ENCODE results near the gene PLXNB3.
A peak's percentile ranks its signal among the peaks of the same experiment; 100 is the strongest.

Gene PLXNB3

DNA sequence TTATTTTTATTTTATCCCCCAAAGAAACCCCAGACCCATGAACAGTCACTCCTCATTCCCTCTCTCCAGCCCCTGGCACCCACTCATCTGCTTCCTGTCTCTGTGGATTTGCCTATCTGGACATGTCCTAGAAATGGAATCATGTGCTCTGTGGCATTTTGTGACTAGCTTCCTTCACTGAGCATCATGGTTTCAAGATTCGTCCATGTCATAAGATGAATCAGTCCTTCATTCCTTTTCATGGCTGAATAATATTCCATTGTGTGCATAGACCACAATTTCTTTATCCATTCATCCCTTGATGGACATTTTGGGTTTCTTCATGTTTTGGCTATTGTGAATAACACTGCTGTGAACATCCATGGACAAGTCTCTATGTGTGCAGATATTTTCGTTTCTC, 29.2 kb upstream of the PLXNB3 start:
- Histone ChIP-seq H3K4me3 (ENCODE audit: low read depth, low read length) (no peak overlapping the region), H3K9me3 (ENCODE audit: control insufficient read depth, insufficient read depth, low read depth, low read length) (no peaks in the 10 kb centered on the region), H3K4me1 (ENCODE audit: control insufficient read depth, insufficient read depth, low read length) (no peaks in the 10 kb centered on the region), H3K27ac (ENCODE audit: extremely low read depth, low read depth, low read length) (no peak overlapping the region), H3K36me3 (ENCODE audit: control insufficient read depth in 2 of 2, insufficient read depth in 1 of 2, low read length in 2 of 2) (peaks cover 0 to 26% of the 10 kb centered on the region in 2 experiments; a peak in 1 of 3 replicates)
- no peak for TF ChIP-seq GLI4 (tag by site-specific recombination; IDR thresholded peaks at IDR 0.05)
- no peak for TF ChIP-seq ZNF610 (tag by site-specific recombination; IDR thresholded peaks at IDR 0.05; ENCODE audit: borderline replicate concordance)
- no peak for TF ChIP-seq ZNF585B (tag by site-specific recombination; IDR thresholded peaks at IDR 0.05)
- peak; percentile 100 for TF ChIP-seq ZNF146 (tag by site-specific recombination; IDR thresholded peaks at IDR 0.05)
- ChIA-PET POLR2A (no interaction called here), CTCF (interaction anchor here (0.7 kb wide), 1 partner anchor 1997 kb away, joined by 3 read pairs; no protein-coding TSS in a partner anchor)

DNA sequence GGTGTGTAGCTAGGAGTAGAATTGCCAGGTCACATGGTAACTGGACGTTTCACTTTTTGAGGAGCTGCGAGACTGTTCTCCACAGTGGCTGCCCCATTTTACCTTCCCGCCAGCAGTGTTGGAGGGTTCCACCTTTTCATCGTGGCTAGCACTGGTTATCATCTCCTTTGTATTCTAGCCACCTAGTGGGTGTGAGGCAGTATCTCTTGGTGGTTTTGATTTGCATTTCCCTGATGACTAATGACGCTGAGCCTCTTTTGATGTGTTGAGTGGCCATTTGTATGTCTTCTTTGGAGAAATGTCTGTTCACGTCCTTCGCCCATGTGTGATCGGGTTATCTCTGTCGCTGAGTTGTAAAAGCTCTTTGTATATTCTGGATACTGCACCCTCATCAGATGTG, 28.8 kb upstream of the PLXNB3 start:
- ChIA-PET CTCF (interaction anchor here (0.6 kb wide), 1 partner anchor 794 kb away, joined by 3 read pairs; no protein-coding TSS in a partner anchor), POLR2A (no interaction called here)

DNA sequence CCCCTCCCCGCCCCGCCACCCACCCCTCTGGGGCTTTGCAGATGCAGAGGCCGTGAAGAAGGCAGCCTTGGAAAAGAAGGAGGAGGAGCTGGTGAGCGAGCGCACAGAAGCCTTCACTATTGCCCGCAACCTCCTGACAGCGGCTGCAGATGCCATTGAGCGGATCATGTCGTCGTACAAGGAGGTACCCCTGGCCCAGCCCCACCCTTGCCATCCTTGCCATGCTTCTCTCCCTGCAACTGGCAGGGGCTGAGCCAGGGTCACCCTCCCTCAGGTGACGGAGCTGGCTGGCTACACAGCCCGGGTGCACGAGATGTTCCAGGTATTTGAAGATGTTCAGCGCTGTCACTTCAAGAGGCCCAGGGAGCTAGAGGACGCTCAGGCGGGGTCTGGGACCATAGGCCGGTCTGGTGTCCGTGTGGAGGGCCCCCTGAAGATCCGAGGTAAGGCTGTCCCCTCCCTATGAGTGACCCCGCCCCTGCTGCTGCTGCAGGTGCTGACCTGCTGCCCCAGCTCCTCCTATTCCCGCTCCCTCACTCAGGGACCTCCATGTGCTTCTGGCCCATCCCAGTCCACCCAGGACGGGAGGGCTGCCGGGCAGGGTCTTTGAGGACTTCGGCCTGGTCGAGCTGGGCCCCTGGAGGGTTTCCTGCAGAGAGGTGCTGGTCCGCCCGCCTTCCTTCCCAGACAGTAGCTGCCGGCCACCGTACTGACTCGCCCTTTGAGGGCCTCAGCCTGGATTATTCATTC, 27.8 kb upstream of the PLXNB3 start:
- Histone ChIP-seq H3K27ac (ENCODE audit: extremely low read depth, low read depth, low read length) (no peak overlapping the region), H3K36me3 (ENCODE audit: control insufficient read depth in 2 of 2, insufficient read depth in 1 of 2, low read length in 2 of 2) (peaks cover 0 to 34% of the 10 kb centered on the region in 2 experiments; a peak in 1 of 3 replicates), H3K9me3 (ENCODE audit: control insufficient read depth, insufficient read depth, low read depth, low read length) (no peaks in the 10 kb centered on the region), H3K4me1 (ENCODE audit: control insufficient read depth, insufficient read depth, low read length) (no peaks in the 10 kb centered on the region), H3K4me3 (ENCODE audit: low read depth, low read length) (no peak overlapping the region)
- POLR2A ChIA-PET, result no interaction called here
- CTCF ChIA-PET, result interaction anchor here (0.6 to 0.7 kb wide), 2 partner anchors 210 to 795 kb away, joined by 3 read pairs; no protein-coding TSS in a partner anchor
- TF ChIP-seq GLIS2 (tag by site-specific recombination; IDR thresholded peaks at IDR 0.05), result no peak
- no peak for TF ChIP-seq WT1 (tag by site-specific recombination; IDR thresholded peaks at IDR 0.05)
- TF ChIP-seq MEIS1 (CRISPR knock-in tag; IDR thresholded peaks at IDR 0.05; ENCODE audit: borderline replicate concordance), result no peak
- TF ChIP-seq ZNF677 (tag by site-specific recombination; IDR thresholded peaks at IDR 0.05), result no peak
- TF ChIP-seq, protein P1, sequence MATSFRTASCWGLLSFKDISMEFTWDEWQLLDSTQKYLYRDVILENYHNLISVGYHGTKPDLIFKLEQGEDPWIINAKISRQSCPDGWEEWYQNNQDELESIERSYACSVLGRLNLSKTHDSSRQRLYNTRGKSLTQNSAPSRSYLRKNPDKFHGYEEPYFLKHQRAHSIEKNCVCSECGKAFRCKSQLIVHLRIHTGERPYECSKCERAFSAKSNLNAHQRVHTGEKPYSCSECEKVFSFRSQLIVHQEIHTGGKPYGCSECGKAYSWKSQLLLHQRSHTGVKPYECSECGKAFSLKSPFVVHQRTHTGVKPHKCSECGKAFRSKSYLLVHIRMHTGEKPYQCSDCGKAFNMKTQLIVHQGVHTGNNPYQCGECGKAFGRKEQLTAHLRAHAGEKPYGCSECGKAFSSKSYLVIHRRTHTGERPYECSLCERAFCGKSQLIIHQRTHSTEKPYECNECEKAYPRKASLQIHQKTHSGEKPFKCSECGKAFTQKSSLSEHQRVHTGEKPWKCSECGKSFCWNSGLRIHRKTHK (tag by site-specific recombination; IDR thresholded peaks at IDR 0.05), result no peak
- no peak for TF ChIP-seq GLI2 (tag by site-specific recombination; IDR thresholded peaks at IDR 0.05; ENCODE audit: borderline replicate concordance, low read depth)
- TF ChIP-seq, protein P2, sequence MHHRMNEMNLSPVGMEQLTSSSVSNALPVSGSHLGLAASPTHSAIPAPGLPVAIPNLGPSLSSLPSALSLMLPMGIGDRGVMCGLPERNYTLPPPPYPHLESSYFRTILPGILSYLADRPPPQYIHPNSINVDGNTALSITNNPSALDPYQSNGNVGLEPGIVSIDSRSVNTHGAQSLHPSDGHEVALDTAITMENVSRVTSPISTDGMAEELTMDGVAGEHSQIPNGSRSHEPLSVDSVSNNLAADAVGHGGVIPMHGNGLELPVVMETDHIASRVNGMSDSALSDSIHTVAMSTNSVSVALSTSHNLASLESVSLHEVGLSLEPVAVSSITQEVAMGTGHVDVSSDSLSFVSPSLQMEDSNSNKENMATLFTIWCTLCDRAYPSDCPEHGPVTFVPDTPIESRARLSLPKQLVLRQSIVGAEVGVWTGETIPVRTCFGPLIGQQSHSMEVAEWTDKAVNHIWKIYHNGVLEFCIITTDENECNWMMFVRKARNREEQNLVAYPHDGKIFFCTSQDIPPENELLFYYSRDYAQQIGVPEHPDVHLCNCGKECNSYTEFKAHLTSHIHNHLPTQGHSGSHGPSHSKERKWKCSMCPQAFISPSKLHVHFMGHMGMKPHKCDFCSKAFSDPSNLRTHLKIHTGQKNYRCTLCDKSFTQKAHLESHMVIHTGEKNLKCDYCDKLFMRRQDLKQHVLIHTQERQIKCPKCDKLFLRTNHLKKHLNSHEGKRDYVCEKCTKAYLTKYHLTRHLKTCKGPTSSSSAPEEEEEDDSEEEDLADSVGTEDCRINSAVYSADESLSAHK (tag by site-specific recombination; IDR thresholded peaks at IDR 0.05), result no peak

More for the DNA sequence above, 28.8 kb upstream of the PLXNB3 start:
- H3K27ac ChIP-seq (ENCODE audit: extremely low read depth, low read depth, low read length), result no peak overlapping the region
- no peak overlapping the region for H3K4me3 ChIP-seq (ENCODE audit: low read depth, low read length)
- H3K36me3 ChIP-seq (ENCODE audit: control insufficient read depth in 2 of 2, insufficient read depth in 1 of 2, low read length in 2 of 2), result peaks cover 0 to 30% of the 10 kb centered on the region in 2 experiments; a peak in 1 of 3 replicates
- no peaks in the 10 kb centered on the region for H3K9me3 ChIP-seq (ENCODE audit: control insufficient read depth, insufficient read depth, low read depth, low read length)
- TF ChIP-seq TCF7L2 (IDR thresholded peaks at IDR 0.05; ENCODE audit: borderline replicate concordance, low read depth, low read length) (peak; percentile 15; the same call in 1 of the 2 replicates), SP3 (tag by site-specific recombination; IDR thresholded peaks at IDR 0.05) (no peak), ZNF302 (tag by site-specific recombination; IDR thresholded peaks at IDR 0.05; ENCODE audit: low read depth) (no peak), ZNF391 (tag by site-specific recombination; IDR thresholded peaks at IDR 0.05; ENCODE audit: borderline replicate concordance, low read depth) (no peak)
- no peaks in the 10 kb centered on the region for H3K4me1 ChIP-seq (ENCODE audit: control insufficient read depth, insufficient read depth, low read length)
